GM18519 (cell line): ENCODE data around the gene CROCC2.

Experiments
- ATAC-seq: cut with Tn5 transposase; IDR thresholded peaks from one replicate; pipeline ENCODE4 v1.9.1; 2021; ENCODE audit warnings: mild to moderate bottlenecking, moderate library complexity; ENCODE audit not compliant: unreplicated experiment, low FRiP score

Gene CROCC2

GRCh38 chr2:241029599-241030332, 123.6 kb downstream of the CROCC2 start:
- no peak for ATAC-seq

GRCh38 chr2:241030333-241030680, 124.2 kb downstream of the CROCC2 start:
- no peak for ATAC-seq

- no peak for ATAC-seq
These were observed 124.7 kb downstream of the CROCC2 start for GRCh38 chr2:241030883-241031282.

DNA sequence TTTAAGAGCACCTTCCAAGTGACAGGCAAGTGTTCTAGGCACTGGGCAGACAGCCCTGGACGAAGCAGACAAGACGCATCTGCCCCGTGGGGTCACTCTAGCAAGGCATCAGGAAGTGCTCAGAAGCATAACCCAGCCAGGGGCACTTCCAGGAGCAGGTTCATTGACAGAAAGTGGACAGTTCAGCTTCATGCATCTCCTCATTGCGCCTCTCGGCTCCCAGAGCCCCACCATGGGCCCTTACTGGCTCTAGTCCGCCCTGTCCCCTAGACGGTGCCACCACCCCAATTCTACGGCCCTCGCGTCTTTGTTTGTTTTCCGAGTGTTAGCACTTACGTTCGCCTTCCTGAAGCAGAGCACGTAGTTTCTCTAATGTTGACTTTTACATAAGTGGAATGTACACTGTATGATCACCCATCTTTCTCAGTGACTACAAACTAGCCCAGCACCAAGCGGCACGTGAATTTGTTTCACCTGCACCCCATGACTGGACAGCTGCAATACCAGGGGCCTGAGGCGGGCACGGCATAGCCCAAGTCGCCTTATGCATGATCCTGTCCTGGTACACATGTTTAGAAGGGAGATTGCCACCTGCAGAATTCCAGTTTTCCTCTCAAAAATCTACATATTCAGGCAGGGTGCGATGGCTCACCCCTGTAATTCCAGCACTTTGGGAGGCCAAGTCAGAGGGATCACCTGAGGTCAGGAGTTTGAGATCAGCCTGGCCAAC, 125.5 kb downstream of the CROCC2 start:
- ATAC-seq = no peak

GRCh38 chr2:241033336-241033987, 127.3 kb downstream of the CROCC2 start:
- ATAC-seq = no peak

- no peak for ATAC-seq
These were observed 127.9 kb downstream of the CROCC2 start for GRCh38 chr2:241033994-241034393.

GRCh38 chr2:241034490-241035141, 128.5 kb downstream of the CROCC2 start:
- no peak for ATAC-seq

GRCh38 chr2:241035142-241035817, 129.1 kb downstream of the CROCC2 start:
- no peak for ATAC-seq

GRCh38 chr2:241035818-241036396, 129.8 kb downstream of the CROCC2 start:
- ATAC-seq = no peak

GRCh38 chr2:241036397-241036963, 130.3 kb downstream of the CROCC2 start:
- no peak for ATAC-seq

- no peak for ATAC-seq
These were observed 130.9 kb downstream of the CROCC2 start for GRCh38 chr2:241036964-241037421.

- ATAC-seq = no peak
These were observed 131.4 kb downstream of the CROCC2 start for GRCh38 chr2:241037498-241037897.

DNA sequence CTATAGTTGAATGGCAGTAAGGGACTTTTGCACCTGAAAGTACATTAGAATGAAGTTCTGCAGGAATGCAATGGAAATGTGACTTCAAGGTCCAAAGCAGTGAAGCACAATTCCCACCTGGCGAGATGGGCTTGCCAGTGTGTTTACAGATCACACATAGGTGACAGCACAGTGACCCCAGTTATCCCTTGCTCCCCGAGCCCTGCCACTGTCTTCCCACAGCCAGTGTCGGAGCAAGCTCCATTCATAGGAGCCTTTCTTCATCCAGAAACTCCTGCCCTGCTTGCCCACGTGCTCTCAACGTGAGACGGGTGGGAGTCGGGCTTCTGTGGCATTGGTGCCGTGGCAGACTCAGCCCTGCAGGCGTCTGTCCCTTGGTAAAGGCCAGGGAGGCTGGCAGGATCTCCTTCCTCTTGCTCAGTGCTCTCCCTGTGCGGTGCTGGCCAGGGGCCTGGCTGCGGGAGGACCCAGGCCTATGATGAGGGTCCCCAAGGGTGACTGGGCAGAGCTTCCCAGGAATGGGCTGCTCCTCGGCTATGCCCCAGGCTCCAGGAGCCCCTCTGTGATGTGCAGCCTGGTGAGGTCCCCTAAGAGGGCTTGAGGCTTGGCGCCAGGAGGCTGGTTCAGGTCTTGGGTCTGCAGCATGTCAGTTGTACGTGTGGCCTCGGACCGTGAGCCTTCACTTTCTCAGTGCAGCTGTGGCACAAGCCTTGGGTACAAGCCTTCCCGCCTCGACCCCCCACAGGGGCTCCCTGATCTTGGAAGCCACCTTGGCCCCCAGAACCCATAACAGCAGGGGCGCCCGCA, 132.4 kb downstream of the CROCC2 start:
- ATAC-seq = no peak

DNA sequence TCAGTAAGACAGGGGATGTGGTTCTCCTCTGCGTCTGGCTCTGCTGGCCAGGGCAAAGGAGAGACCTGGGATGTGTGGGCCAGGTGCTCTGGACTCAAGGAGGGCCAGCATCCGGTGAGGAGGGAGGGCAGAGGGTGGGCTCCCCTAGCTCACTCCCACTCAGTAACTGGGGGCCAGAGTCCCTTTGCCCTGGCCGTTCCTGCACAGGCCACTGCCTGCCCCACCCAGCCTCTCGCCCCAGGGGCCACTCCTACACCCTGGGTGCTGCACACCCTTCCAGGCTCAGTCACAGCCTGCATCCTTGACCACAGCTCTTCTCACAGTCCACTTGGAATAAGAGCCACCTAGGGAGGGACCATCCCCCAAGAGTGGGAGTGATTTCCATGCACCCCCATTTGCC, 133.3 kb downstream of the CROCC2 start:
- ATAC-seq = no peak

- ATAC-seq = no peak
These were observed 134.1 kb downstream of the CROCC2 start for GRCh38 chr2:241040081-241040803.

DNA sequence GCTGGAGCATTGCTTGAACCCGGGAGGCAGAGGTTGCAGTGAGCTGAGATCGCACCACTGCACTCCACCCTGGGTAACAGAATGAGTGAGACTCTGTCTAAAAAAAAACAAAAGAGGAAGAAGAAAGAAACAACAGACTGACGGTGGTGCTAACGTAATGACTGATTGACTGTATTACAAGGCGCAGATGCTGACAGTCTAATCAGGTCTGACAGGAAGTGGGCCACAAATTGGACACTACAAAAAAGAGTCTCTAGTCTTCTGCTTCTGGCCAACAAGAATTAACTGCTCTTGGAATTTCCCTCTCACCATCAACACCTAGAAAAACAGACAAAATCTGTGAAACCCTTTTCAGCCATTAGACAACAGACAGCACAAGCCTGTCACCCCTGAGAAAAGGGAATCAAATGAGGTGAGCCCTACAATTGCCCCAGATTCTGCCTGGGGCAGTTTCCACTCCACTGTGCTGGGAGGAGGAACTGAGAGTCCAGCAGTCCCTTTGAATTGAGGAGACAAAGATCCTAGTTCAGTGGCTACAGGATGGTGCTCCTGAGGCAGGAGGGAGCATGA, 135.5 kb downstream of the CROCC2 start:
- ATAC-seq = peak; percentile 77
